NCI-H748 (cell line): ENCODE measurements around the gene HGFAC.

Experiments used
- DNase-seq: peaks from one replicate; lab custom pipeline; 2025; ENCODE audit not compliant: unreplicated experiment; lab: John Stamatoyannopoulos, UW

HGFAC gene

DNA sequence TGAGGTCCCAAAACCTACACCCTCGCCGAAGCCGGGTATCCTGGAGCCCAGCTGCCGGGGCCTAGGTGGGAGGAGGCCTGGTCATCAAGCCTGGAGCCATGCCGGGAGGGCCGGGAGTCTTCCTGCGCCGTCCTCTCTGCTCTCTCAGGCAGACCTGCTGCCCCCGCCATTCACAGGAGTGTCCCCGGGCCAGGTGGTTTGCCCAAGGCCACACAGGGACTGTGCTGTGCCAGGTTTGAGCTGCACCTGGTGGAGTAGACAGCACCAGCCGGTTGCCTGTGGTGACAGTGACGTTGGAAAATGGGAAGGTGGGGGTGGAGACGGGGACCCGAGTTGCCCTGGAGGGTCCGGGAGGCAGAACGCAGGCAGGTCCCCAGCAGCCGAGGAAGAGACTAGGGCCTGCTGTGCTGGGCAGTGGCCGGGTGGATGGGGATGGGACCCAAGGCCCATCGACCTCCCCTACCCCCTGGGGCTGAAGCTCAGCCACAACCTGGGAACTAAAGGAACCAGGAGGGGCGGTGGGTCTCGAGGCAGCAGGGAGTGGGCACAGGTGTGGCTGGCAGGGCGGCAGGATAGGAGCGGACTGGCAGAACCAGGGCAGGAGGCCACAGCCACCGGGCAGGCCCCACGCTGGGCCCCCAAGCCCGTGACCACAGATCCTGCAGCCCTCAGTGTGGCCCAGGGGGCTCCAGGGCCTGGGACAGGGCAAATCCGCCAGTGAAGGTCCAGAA, 30.8 kb downstream of the HGFAC start:
- no peak for DNase-seq

DNA sequence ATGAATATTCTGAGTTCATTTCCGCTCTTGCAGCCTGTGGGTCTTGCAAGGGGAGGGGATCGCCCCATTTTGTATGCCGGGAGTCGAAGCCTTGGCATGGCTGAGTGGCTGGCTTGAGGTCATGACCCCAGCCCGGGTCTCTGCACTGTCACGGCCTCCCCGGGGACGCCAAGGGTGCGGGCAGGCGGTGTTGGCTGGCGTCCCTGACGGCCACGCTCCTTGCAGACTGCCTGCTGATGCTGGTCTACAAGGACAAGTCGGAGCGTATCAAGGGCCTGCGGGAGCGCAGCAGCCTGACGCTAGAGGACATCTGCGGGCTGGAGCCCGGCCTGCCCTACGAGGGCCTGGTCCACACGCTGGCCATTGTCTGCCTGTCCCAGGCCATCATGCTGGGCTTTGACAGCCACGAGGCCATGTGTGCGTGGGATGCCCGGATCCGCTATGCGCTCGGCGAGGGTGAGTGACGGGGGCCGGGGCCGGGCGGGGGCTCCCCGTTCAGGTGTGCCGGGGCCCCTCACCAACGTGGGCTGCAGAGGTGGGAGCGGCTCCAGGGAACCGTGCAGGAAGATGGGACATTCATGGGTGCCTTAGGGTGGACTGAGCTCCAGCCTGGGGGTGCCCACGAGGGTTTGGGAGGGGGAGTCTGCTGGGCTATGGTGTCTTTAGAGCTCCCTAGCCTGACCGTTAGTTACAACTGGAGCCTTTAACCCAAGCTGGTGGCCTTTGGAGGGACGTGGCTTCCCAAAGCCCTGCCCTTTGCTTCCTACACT, 31.6 kb downstream of the HGFAC start:
- no peak for DNase-seq

DNA sequence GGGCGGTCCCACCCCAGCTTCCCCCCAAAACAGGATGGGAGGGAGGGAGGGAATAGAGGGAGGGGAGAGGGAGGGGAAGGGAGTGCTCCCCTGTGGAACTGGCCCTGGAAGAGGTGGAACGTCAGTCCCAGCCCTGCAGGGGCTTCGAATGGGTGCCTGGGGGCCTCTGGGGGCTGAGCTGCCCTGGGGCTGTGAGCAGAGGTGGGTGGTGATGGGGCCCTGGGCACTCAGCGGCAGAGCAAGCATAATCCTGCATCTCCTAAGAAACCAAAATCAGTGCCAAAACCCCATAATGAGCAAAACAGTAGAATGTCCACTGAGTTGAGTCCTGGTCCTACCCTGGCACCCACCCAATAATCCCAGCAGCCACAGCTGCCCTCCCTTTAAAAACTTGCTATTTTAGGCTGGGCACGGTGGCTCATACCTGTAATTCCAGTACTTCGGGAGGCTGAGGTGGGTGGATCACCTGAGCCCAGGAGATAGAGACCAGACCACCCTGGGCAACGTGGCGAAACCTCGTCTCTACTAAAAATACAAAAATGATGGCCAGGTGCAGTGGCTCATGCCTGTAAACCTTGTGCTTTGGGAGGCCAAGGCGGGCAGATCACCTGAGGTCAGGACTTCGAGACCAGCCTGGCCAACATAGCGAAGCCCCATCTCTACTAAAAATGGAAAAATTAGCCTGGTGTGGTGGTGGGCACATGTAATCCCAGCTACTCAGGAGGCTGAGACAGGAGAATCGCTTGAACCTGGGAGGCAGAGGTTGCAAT, 32.4 kb downstream of the HGFAC start:
- no peak for DNase-seq

DNA sequence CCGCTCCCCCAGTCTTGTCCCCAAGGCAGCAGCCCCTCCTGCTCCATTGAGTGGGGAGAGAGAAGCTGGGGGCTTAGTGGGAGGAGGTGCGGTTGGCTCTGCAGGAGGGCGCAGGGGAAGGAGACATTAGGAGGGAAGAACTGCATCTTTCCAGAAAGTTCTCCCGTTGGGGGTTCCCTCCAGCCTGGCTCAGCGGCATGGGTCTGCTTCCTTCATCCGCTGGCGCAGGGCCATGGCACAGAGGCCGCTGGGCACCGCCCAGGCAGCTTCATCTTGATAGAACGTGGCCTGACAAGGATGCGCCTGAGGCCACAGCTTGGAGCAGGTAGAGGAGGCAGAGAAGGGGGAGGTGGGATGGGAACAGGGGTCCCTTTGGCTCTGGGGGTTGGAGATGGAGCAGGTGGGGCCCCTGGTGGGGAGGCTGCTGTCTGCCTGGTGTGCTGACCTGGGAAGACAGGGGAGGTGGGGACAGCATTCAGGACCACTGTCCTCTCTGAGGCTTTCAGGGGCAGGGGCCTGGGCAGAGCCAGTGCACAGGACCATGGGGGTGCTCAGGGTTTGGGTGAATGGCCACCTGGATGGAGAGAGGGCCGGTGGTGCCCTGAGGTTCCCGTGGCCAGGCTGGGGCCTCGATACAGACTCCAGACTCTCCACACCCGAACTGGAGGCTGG, 33.4 kb downstream of the HGFAC start:
- no peak for DNase-seq

GRCh38 chr4:3475713-3476260, 34.0 kb downstream of the HGFAC start:
- DNase-seq = no peak

- no peak for DNase-seq
Observed at GRCh38 chr4:3476341-3476747, 34.6 kb downstream of the HGFAC start.

- no peak for DNase-seq
Observed at GRCh38 chr4:3476936-3477749, 35.4 kb downstream of the HGFAC start.

- DNase-seq = no peak
Observed at GRCh38 chr4:3477750-3478430, 36.1 kb downstream of the HGFAC start.

GRCh38 chr4:3478446-3479357, 36.9 kb downstream of the HGFAC start:
- DNase-seq = no peak

DNA sequence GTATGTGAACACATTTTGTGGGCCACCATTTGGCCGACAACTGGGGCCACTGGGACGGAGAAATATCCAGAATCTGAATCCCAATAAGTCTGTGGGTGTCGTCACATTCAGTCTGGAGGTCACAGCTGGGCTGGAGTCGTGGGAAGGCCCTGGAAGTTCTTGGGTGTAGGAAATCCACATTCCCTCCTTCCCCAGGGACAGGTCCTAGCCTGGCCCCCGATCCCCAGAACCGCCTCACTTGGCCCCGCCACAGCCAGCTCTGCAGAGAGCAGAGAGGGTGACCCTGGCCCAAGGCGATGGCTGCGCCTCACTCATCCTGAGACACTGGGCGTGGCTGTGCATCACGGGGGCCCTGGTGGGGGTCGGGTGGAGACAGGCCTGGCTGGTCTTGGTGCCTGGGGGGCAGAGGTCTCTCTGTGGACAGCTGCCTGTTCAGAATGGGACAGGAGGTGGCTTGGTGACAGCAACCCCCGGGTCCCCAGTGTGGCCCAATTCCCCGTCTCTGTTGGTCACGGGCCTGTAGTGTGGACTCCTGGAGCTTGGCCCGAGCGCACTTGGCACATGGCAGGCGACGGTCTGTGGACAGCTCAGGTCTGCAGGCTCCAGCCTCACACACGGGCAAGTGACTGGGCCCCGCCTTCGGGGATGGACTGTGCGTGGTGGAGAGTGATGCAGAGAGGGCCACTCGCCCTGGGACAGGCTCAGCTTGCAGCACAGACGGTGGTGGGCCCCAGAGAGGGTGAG, 37.8 kb downstream of the HGFAC start:
- no peak for DNase-seq

- DNase-seq = peak; percentile 32
Observed at GRCh38 chr4:3480528-3481112, 38.9 kb downstream of the HGFAC start.

GRCh38 chr4:3481113-3481531, 39.4 kb downstream of the HGFAC start:
- peak; percentile 38 for DNase-seq

DNA sequence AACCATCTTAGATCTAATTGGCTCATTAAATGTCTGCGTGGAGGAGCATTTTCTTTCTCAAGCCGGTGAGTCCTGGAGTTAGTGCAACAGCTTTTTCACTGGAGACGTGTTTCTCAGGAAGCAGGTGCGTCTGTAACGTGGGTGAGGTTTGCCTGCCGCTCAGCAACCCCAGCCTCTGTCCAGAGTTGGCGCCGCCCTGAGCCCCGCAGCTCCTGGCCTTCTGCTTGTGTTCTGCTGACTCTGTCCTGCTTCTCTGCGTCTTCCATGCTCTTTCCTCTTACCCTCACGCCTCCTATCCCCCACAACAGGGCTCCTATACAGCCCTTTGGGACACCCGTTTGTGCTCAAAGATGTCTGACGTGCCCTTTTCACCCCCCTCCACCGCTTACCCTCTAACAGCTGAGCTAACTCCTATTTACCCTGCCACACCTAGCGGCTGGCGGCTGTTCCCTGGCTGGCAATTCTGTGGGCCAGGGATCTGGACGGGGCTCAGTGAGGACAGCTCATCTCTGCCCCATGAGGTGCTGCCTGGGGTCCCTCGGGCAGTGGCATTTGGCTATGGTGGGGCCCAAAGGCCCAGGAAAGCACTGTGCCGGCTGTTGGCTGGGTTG, 40.1 kb downstream of the HGFAC start:
- peak; percentile 0 for DNase-seq

- DNase-seq = no peak
Observed at GRCh38 chr4:3482707-3483106, 40.9 kb downstream of the HGFAC start.

- DNase-seq = no peak
Observed at GRCh38 chr4:3483471-3483921, 41.7 kb downstream of the HGFAC start.

- peak; percentile 68 for DNase-seq
Observed at GRCh38 chr4:3484057-3484973, 42.5 kb downstream of the HGFAC start.
